Kasumi-1 (cell line): Measurements from ENCODE around the gene CDH7.

Experiments used
- DNase-seq, 2 experiments: peaks; one replicate each; lab custom pipeline; 2025; lab: John Stamatoyannopoulos, UW

Gene CDH7

GRCh38 chr18:65750389-65751154 lies at the start of gene CDH7:
Gene CDH7, plus strand, starts transcription at chr18:65751012. Its CDS starts 11,831 bp downstream, at chr18:65762843.
- no peak for DNase-seq

GRCh38 chr18:65704046-65704445 lies 46.8 kb upstream of the CDH7 start:
- DNase-seq: no peak

GRCh38 chr18:65706646-65707045 lies 44.2 kb upstream of the CDH7 start:
- DNase-seq: no peak

GRCh38 chr18:65711493-65711892 lies 39.3 kb upstream of the CDH7 start:
- no peak for DNase-seq

GRCh38 chr18:65721619-65722018 lies 29.2 kb upstream of the CDH7 start:
- peak; percentile 56 to 68 for DNase-seq

- DNase-seq: peak; percentile 12 to 36
These were observed 25.4 kb upstream of the CDH7 start for GRCh38 chr18:65725251-65726050.

GRCh38 chr18:65735155-65735554 lies 15.7 kb upstream of the CDH7 start:
- DNase-seq: peak in 1 of 2 experiments; percentile 9

- DNase-seq: no peak
These were observed 13.3 kb upstream of the CDH7 start for GRCh38 chr18:65737471-65737955.

- DNase-seq: no peak
These were observed 3.9 kb upstream of the CDH7 start for GRCh38 chr18:65746936-65747335.

GRCh38 chr18:65748321-65748720 lies 2.5 kb upstream of the CDH7 start:
- DNase-seq: no peak

GRCh38 chr18:65749841-65750240 lies 971 bp upstream of the CDH7 start:
- DNase-seq: no peak

- no peak for DNase-seq
These were observed 608 bp downstream of the CDH7 start for GRCh38 chr18:65751155-65752085.

GRCh38 chr18:65752625-65753325 lies 2.0 kb downstream of the CDH7 start:
- DNase-seq: no peak

GRCh38 chr18:65753520-65753919 lies 2.7 kb downstream of the CDH7 start:
- peak; percentile 86 to 94 for DNase-seq

GRCh38 chr18:65754121-65754520 lies 3.3 kb downstream of the CDH7 start:
- peak; percentile 91 for DNase-seq

GRCh38 chr18:65755616-65756015 lies 4.8 kb downstream of the CDH7 start:
- no peak for DNase-seq

GRCh38 chr18:65760457-65760856 lies 9.6 kb downstream of the CDH7 start:
- no peak for DNase-seq

GRCh38 chr18:65761636-65762295 lies 11.0 kb downstream of the CDH7 start:
- no peak for DNase-seq

GRCh38 chr18:65762556-65762955 lies 11.7 kb downstream of the CDH7 start:
- DNase-seq: no peak

GRCh38 chr18:65767406-65767805 lies 16.6 kb downstream of the CDH7 start:
- DNase-seq: no peak
